ENCODE measurements around the gene OR6S1.

DNA sequence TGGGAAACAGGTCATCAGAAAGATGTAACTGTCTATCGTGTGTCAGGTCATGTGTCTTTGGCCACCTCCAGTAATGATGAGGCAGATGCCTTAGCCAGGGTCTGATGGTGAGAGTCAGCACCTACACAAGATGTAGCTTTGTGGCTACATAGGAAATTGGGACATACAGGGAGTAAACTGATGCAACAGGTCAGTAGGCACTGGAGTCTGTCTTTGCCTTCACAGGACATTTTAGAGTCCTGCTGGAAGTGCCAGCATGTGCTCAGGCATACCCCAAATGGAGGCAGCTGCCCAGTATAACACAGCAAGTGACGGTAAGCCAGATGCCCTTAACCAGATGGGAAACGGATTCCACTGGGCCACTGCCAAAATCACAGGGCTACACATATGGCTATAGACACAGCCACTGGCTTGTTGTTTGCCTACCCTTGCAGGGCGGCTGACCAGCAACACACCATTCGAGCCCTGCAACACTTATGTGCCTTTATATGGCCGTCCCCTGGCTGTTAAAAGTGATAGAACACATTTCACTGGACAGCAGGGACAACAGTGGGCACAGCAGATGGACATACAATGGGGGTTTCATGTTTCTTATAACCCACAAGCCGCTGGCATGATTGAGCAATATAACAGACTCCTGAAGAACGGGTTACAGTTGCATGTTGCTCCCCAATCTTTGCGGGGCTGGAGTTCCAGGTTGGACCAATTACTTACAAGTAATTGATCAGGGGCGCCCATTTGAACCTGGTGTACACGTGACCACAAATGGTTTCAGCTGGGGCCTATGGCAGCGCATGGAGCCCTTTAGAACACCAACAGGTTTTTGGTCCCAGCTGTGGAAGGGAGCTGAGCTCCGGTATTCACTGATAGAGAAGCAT lies 37.4 kb downstream of the OR6S1 start:
- TF ChIP-seq, protein P1, sequence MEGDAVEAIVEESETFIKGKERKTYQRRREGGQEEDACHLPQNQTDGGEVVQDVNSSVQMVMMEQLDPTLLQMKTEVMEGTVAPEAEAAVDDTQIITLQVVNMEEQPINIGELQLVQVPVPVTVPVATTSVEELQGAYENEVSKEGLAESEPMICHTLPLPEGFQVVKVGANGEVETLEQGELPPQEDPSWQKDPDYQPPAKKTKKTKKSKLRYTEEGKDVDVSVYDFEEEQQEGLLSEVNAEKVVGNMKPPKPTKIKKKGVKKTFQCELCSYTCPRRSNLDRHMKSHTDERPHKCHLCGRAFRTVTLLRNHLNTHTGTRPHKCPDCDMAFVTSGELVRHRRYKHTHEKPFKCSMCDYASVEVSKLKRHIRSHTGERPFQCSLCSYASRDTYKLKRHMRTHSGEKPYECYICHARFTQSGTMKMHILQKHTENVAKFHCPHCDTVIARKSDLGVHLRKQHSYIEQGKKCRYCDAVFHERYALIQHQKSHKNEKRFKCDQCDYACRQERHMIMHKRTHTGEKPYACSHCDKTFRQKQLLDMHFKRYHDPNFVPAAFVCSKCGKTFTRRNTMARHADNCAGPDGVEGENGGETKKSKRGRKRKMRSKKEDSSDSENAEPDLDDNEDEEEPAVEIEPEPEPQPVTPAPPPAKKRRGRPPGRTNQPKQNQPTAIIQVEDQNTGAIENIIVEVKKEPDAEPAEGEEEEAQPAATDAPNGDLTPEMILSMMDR (IDR thresholded peaks at IDR 0.05): no peak
- TF ChIP-seq POLR2AphosphoS5 (IDR thresholded peaks at IDR 0.05; ENCODE audit: low read depth, low read length) (no peak), TCF7L2 (IDR thresholded peaks at IDR 0.05; ENCODE audit: low read depth, low read length) (no peak), SIN3A (IDR thresholded peaks at IDR 0.05; ENCODE audit: borderline replicate concordance, insufficient read depth, low read depth, low read length) (no peak)
- TF ChIP-seq, protein P2, sequence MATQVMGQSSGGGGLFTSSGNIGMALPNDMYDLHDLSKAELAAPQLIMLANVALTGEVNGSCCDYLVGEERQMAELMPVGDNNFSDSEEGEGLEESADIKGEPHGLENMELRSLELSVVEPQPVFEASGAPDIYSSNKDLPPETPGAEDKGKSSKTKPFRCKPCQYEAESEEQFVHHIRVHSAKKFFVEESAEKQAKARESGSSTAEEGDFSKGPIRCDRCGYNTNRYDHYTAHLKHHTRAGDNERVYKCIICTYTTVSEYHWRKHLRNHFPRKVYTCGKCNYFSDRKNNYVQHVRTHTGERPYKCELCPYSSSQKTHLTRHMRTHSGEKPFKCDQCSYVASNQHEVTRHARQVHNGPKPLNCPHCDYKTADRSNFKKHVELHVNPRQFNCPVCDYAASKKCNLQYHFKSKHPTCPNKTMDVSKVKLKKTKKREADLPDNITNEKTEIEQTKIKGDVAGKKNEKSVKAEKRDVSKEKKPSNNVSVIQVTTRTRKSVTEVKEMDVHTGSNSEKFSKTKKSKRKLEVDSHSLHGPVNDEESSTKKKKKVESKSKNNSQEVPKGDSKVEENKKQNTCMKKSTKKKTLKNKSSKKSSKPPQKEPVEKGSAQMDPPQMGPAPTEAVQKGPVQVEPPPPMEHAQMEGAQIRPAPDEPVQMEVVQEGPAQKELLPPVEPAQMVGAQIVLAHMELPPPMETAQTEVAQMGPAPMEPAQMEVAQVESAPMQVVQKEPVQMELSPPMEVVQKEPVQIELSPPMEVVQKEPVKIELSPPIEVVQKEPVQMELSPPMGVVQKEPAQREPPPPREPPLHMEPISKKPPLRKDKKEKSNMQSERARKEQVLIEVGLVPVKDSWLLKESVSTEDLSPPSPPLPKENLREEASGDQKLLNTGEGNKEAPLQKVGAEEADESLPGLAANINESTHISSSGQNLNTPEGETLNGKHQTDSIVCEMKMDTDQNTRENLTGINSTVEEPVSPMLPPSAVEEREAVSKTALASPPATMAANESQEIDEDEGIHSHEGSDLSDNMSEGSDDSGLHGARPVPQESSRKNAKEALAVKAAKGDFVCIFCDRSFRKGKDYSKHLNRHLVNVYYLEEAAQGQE (IDR thresholded peaks at IDR 0.05; ENCODE audit: insufficient read depth in 1 of 2, low read depth in 2 of 2, low read length in 1 of 2): no peak
